GM21723 (cell line): ENCODE measurements around the gene ACBD4.

Experiments used
- ATAC-seq: cut with Tn5 transposase; IDR thresholded peaks from one replicate; pipeline ENCODE4 v1.9.1; 2021; ENCODE audit warnings: mild to moderate bottlenecking, moderate library complexity; ENCODE audit not compliant: unreplicated experiment

Gene ACBD4, protein sequence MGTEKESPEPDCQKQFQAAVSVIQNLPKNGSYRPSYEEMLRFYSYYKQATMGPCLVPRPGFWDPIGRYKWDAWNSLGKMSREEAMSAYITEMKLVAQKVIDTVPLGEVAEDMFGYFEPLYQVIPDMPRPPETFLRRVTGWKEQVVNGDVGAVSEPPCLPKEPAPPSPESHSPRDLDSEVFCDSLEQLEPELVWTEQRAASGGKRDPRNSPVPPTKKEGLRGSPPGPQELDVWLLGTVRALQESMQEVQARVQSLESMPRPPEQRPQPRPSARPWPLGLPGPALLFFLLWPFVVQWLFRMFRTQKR

DNA sequence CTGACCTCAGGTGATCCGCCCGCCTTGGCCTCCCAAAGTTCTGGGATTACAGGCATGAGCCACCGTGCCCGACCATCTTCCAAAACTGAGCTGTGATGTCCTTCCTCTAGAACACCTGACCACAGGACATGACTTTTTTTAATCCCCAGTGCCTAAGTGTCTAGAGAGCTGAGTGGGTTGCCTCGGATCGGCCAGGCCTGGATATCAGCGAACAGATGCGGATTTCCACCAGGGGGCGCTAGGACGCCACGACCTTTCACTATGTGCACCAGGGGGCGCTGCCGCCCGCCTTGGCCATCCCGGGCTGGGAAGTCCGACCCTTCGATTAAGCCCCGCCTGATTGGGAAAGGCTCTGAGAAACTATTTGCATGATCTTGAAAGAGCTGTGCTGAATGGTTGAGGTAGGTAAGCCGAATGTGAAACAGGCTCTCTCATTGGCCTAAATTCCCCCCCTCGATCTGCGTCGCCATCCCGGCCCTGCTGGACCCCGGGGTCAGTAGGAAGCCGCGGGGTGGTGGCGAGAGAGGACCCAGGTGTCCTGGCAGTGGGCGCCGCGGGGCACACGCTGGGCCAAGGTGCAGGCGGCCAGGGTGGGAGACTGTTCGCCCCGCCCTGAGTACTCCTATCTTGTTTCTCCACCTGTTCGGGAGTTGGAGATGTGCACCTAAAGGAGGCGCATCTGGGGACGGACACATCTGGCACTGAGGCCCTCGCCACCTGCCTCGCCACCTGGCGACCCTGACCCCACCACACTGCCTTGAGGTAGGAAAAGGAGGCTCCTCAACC lies at the start of gene ACBD4:
Gene ACBD4 (plus strand): TSS at position 496 of the 786 bp plus-strand sequence. CDS start 458 bp downstream, outside the sequence.
- peak; percentile 77 for ATAC-seq

DNA sequence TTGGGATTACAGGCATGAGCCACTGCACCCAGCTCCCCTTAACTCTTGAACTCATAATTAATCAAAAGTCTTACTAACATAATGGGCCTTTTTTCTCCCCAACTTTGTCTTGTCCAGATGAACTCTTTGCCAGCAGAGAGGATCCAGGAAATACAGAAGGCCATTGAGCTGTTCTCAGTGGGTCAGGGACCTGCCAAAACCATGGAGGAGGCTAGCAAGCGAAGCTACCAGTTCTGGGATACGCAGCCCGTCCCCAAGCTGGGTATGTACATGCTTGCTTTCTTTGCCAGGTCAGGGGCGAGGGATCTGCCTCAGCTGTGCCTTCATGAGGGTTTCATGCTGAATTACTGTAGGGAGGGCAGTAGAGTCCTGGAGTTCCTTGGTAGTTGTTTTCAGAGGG lies 49.1 kb upstream of the ACBD4 start:
- ATAC-seq: no peak

DNA sequence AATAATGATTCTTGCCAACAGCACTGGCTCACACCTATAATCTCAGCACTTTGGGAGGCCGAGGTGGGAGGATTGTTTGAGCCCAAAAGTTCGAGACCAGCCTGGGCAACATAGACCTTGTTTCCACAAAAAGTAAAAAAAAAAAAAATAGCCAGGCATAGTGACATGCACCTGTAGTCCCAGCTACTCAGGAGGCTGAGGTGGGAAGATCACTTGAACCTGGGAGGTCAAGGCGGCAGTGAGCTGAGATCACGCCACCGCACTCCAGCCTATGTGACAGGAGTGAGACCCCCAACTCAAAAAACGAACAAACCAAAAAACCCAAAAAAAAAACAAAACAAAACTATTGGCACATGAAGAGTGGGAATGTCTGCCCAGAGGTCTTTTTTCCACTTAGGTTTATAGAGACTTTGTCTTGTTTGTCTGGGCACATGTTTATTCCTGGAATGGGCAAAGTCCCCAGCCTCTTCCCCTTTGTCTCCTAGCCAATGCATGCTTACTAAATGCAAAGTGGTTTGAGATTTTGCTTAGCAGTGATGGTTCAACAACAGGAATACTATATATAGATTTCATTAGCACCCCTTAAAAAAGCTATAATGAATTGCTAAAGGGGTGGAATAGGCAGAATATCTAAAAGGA lies 48.5 kb upstream of the ACBD4 start:
- ATAC-seq: no peak

DNA sequence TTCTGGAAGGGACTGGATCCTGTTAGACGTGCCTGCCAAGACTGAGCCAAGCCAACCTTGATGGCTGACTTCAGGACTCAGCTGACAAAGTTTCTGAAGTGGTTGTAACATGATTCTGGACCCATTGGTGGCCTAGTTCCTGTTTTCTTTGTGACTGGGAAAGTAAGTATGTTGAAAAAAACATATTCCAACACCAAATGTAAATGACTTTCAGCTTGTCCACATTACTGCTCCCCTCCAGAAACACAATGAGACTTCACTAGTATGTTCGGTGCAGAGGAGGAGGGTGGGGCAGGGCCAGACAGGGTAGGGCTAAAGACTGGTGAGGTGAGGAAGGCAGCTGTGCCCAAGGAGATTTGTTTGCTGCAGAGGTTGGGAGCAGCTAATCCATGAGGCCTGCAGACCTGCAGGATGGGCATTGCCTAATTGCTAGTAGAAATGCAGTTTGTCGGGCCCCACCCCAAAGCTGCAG lies 47.9 kb upstream of the ACBD4 start:
- ATAC-seq: no peak

DNA sequence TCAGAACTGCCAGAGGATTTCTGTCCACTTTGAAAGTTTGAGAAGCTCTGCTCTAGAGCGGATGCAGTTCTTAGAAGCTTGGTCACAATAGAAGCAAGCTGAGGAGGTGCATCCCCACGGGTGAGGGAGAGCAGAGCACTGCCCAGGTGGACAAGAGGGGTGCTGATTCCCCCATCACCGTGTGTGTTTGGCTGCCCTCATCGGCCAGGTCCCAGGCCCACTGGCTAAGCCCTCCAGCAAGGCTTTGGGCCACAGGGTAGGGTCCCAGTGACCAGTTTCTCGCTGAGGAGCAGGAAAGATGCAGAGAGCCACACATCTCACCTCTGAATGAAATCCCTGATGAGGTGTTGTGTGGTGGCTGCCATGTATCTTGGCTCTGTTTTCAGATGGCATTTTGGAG lies 47.5 kb upstream of the ACBD4 start:
- ATAC-seq: no peak

DNA sequence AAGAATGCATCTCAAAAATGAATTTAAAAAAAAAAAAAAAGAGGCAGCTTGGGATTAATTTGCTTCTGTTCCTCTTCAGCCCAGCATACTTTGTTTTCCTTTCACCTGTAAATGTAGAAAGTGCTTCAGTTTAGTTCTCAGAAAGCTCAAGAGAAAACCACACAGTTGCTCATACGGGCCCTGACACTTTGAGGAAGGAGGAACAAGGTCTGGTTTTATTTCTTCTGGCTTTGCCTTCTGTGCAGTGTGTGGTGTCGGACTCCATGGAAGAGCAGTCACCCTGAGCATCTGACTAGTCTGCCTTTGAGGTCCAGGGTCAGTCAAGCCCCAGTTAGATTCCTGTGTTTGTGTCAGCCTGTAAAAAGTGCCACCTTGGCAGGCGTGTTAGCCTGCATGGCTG lies 46.7 kb upstream of the ACBD4 start:
- ATAC-seq: no peak

DNA sequence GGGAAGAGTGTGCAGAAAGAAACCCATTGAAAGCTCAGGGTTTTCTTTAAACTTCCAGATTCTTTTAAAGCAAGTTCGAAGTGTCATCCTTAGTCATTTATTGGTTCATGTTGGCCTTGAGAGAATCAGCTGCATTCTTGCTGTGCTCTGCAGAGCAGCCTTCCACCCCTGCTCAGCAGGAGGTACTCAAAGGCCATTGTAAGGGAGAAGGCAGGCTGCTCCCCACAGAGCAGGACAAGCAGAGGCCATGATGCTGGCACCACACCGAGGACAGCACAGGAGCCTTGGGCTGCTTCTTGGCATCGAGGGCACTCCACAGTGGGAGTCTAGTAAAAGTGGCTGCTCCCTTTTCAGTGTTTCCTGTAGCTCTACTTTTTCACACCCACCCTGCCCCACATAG lies 44.8 kb upstream of the ACBD4 start:
- no peak for ATAC-seq

DNA sequence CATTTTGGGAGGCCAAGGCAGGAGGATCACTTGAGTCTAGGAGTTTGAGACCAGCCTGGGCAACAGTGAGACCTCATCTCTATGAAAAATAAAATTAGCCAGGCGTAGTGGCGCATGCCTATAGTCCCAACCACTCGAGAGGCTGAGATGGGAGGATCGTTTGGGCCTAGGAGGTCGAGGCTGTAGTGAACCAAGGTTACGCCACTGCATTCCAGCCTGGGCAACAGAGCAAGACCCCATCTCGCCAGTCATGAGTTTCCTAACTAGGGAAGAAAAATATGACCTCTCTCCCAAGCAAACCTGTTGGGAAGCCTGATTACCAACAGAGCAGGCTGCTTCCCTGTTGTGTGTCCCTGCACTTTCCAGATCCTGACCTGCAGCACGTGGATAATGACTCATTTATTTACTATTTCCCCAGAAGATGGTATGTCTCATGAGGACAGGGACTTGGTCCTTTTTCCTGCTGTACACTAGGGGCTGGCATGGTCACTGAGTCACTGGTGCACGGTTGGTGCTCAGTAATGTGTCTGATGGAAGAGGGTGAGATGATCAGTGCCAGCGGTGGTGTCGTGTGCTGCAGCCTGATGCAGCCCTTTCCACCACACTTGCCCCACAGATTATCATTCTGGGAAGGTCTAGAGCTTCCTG lies 43.6 kb upstream of the ACBD4 start:
- no peak for ATAC-seq

DNA sequence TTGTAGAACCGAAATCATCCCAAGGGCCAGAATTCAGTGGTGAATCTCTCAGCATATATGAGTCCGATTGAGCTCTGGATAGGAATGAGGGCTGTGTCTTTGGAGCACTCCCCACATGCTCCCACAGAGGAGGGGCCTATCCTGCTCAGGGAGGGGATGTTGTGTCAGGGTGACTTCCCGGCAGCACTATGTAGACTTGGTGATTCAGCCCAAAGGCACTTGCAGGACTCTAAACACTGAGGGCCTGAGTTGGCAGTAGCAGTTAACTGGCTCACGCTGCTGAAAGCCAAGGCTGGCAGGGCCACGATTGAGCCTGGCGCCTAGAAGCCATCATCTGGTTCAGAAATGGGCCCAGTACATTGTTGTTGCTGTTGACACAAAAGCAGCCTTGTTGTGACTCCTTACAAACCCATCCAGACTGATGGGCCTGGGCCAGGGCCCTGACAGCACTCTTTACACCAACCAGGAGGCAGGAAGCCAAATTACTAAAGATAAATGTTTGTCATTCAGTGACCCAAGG lies 42.5 kb upstream of the ACBD4 start:
- no peak for ATAC-seq

DNA sequence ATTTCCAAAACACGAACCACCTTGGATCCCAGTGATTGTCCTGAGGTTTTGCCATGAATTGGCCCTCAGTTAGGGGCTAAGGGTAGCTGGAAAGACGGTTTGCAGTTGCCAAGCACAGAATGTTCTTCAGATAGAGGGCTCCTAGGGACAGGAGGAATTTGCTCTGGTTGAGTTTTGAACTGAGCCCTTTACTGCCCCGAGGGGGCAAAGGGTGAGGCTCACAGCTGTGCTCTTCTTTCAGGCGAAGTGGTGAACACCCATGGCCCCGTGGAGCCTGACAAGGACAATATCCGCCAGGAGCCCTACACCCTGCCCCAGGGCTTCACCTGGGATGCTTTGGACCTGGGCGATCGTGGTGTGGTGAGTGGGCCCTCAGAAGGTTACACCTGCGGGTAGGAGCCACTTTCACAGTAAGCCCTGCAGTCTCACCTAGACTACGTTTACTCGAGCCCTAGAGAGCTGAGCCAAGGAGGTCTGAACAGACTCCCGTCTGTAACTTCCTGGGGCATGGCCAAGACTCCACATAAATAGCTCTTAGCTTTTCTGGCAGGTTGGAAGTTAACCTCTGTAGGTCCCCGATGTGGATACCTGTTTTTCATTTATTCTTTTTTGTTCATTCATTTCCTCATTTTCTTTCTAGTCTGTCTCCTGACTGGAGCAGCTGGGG lies 41.9 kb upstream of the ACBD4 start:
- ATAC-seq: no peak

DNA sequence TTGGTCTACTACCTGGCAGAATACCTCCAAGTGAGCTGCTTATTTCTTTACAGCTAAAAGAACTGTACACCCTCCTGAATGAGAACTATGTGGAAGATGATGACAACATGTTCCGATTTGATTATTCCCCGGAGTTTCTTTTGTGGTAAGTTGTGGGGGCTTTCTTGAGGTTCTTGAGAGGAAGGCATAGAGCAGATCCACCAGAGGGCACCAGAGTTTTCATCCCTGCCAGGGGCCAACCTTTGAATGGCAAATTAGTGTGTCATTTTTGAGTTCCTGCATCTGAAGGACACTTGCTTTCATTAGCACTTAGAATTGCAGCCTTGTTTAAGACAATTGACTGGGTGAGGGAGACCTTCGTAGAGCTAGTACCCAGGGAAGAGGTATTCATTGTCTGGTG lies 39.3 kb upstream of the ACBD4 start:
- no peak for ATAC-seq

DNA sequence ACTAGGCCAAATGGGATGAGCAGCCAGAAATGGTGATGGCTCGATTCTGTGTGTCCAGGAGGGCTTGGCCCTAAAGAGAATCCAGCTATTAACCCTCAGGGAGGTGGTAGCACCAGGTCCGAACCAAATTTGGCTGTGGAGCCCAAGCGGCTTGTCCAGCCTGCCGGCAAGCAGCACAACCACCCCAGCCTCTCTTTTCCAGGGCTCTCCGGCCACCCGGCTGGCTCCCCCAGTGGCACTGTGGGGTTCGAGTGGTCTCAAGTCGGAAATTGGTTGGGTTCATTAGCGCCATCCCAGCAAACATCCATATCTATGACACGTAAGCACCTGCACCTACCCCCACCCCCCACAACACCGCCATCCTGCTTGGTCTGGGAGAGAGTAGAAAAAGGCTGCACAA lies 38.6 kb upstream of the ACBD4 start:
- ATAC-seq: no peak

DNA sequence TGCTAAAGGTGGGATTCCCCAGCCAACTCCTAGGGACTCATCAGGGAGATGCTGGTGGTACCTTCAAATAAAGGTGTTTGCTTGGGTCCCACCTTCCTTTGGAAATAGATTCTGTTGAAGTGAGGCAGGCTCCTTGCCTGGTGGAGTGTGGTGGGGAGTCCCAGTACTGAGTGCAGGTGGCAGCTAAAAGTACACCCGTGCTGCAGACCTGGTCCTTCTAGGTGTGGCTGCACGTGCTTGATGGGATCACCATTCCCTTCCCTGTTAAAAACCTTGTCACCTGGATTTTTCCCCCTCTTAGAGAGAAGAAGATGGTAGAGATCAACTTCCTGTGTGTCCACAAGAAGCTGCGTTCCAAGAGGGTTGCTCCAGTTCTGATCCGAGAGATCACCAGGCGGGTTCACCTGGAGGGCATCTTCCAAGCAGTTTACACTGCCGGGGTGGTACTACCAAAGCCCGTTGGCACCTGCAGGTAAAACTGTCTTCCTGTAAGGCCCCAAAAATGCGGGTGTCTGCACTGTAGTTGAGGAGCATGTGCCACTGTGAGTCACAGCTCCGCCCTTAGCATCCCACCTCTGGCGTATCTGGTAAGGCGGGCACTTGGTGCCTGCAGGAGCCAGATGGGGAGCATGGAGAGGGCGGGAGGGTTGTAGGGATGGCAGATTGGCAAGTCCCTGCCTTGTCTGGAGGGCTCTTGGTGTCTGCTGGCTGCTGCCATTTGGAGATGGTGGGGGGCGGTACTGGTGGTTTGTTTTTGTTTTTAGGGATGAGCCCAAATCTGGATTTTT lies 37.2 kb upstream of the ACBD4 start:
- no peak for ATAC-seq

DNA sequence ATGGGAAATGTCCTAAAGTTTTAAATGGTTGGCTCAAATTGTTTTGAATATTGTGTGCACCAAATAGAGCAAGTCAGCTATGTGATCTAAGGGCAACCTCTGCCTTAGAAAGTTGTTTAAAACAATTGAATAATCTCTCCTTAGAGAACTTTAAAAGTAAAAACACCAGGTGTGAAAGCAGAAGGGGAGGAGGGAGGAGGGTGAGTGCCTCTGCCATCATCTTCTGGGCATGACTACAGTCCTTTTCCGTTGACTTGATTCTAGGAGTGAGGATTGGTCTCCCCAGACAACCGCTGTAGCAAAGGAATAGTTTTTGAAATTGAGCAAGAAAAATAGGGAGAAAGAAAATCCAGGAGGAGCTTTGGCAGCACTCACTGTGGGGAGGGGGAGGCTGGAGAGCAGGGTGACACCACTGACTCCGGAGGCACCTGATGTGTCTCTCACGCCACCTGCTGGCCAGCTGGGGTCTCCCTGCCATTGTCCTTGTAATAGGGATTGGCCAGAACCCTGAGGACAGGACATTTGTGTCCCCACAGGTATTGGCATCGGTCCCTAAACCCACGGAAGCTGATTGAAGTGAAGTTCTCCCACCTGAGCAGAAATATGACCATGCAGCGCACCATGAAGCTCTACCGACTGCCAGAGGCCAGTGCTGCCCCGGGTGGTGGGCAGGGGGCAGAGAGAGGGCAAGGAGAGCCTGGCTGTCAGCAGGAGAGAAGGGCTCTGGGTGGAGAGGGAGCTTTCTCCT lies 36.4 kb upstream of the ACBD4 start:
- ATAC-seq: no peak

DNA sequence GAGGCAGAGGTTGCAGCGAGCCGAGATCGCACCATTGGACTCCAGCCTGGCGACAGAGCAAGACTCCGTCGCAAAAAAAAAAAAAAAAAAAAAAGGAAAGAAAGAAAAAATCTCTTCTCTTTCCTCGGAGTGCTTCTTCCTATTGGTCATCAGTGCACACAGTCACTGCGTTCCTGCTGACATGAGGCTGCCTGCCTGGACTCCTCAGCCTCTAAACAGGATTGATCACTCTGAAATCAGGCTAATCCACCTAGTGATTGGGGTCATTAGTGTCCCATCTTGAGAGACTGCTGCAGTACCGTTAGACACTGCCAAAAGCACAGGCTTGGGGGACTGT lies 34.0 kb upstream of the ACBD4 start:
- ATAC-seq: no peak

DNA sequence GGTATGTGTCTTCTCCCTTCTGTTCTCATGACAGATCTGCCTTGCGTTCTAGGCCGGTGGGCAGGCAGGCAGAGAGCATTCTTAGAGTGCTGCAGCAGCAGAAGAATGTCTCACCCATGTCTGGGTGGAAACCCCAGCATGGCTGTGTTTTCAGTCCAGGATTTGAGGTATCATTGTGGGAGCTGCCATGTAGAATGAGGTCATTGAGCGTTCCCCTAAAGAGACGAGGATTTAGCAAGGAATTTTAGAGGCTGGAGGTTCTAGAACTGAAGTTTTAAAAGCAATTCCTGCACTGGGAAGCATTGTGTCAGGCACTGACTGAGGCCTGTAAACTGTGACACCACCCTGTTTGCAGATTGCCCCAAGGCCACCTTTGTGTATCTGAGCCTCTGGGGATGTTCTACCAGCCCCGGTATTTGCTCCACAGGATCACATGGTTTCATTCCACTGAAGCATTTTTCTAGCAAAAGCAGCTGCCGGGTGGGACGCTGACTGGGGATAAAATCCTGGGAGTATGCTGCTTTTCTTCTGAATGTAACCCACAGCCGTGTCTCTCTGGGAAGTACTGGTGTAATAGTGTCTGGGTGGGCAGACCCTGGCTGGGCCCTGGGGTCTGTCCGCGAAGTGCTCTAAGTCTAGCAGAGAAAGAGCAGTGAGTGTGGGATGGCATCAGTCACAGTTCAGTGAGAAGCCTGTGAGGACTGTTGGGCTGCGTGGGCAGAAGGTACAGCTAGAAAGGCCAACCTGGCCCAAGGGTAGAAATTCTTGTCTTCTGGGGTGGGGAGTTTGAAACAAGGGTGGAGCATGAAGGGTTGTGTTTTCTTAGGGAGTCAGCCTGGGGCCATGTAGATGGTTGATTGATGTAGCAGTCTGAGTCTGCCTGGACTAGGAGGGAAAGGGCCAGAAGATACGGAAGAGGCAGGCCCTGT lies 33.3 kb upstream of the ACBD4 start:
- no peak for ATAC-seq

DNA sequence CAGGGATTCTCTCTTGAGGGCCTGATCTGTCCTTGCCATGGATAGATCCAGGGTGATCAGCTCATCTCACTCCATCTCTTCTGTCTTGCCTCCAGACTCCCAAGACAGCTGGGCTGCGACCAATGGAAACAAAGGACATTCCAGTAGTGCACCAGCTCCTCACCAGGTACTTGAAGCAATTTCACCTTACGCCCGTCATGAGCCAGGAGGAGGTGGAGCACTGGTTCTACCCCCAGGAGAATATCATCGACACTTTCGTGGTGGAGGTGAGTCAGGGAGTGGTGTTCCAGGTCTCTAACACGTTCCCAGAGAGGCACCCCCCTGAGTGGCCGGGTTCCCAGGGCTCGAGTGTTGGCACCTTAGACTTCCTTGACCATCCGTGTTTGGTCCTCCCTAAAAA lies 32.6 kb upstream of the ACBD4 start:
- no peak for ATAC-seq

DNA sequence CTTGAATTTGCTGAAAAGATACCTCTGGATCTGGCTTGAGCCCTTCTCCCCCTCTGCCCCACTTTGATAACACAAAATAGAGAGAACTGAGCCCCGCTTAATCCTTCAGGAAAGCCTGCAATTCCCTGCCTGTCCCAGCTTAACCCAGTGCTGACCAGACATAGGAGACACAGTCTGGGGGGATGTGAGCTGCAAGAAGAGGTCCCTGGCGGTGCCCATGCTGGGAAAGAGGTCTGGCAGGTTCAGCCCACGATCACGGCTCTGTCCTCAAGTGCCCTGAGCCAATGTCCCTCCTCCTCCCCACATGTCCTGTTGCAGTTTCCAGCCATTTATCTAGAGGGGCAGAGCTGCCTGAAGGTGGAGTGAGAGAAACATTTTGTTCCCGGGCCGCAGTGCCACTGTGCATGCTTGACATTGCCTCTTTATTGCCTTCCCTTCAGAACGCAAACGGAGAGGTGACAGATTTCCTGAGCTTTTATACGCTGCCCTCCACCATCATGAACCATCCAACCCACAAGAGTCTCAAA lies 32.2 kb upstream of the ACBD4 start:
- no peak for ATAC-seq
